NCI-H2107 (cell line): ENCODE measurements around the gene WDR45B.
"Not testable (repeated sequence)": the region's sequence is repeated elsewhere in the genome, so short reads cannot be mapped to it uniquely, and the experiment has no call there.

Experiments
- DNase-seq: peaks from one replicate; lab custom pipeline; 2025; lab: John Stamatoyannopoulos, UW

The WDR45B gene

GRCh38 chr17:82599674-82600661 is 48.3 kb downstream of the WDR45B start:
- no peak for DNase-seq

- no peak for DNase-seq
Observed at GRCh38 chr17:82598256-82599119, 49.8 kb downstream of the WDR45B start.

- no peak for DNase-seq
Observed at GRCh38 chr17:82596837-82597672, 51.2 kb downstream of the WDR45B start.

- no peak for DNase-seq
Observed at GRCh38 chr17:82596296-82596695, 51.9 kb downstream of the WDR45B start.

GRCh38 chr17:82595893-82596292 is 52.4 kb downstream of the WDR45B start:
- DNase-seq, result no peak

- DNase-seq, result no peak
Observed at GRCh38 chr17:82594571-82594970, 53.7 kb downstream of the WDR45B start.

- no peak for DNase-seq
Observed at GRCh38 chr17:82593590-82594087, 54.6 kb downstream of the WDR45B start.

GRCh38 chr17:82592767-82593589 is 55.3 kb downstream of the WDR45B start:
- DNase-seq, result no peak

- no peak for DNase-seq
Observed at GRCh38 chr17:82592289-82592766, 55.9 kb downstream of the WDR45B start.

GRCh38 chr17:82590881-82591539 is 57.2 kb downstream of the WDR45B start:
- no peak for DNase-seq

- DNase-seq, result no peak
Observed at GRCh38 chr17:82590216-82590615, 58.0 kb downstream of the WDR45B start.

- DNase-seq, result no peak
Observed at GRCh38 chr17:82589851-82590180, 58.4 kb downstream of the WDR45B start.

GRCh38 chr17:82588266-82589175 is 59.7 kb downstream of the WDR45B start:
- DNase-seq, result no peak

- no peak for DNase-seq
Observed at GRCh38 chr17:82587234-82588086, 60.8 kb downstream of the WDR45B start.

- no peak for DNase-seq
Observed at GRCh38 chr17:82586576-82587233, 61.5 kb downstream of the WDR45B start.

GRCh38 chr17:82585935-82586575 is 62.2 kb downstream of the WDR45B start:
- DNase-seq, result not testable (repeated sequence)

- DNase-seq, result no peak
Observed at GRCh38 chr17:82583720-82584234, 64.5 kb downstream of the WDR45B start.
